ENCODE measurements around the gene CLEC2L. TPM values are rescaled to one million over a fixed set of nuclear protein-coding genes. Genes with fewer than 3 reads are reported as not detected.
A peak's percentile ranks its signal among the peaks of the same experiment; 100 is the strongest.

The CLEC2L gene
- not detected in 2 replicates for total RNA-seq (2021)
- percentile 8 among the genes with signal in this experiment for Bru-seq, nascent RNA
- percentile 8 among the genes with signal in this experiment for BruChase-seq, experiment 1, labeled RNA remaining after a 2-hour chase
- BruChase-seq, experiment 2, labeled RNA remaining after a 6-hour chase = percentile 10 among the genes with signal in this experiment
- long read RNA-seq = 0 reads

DNA sequence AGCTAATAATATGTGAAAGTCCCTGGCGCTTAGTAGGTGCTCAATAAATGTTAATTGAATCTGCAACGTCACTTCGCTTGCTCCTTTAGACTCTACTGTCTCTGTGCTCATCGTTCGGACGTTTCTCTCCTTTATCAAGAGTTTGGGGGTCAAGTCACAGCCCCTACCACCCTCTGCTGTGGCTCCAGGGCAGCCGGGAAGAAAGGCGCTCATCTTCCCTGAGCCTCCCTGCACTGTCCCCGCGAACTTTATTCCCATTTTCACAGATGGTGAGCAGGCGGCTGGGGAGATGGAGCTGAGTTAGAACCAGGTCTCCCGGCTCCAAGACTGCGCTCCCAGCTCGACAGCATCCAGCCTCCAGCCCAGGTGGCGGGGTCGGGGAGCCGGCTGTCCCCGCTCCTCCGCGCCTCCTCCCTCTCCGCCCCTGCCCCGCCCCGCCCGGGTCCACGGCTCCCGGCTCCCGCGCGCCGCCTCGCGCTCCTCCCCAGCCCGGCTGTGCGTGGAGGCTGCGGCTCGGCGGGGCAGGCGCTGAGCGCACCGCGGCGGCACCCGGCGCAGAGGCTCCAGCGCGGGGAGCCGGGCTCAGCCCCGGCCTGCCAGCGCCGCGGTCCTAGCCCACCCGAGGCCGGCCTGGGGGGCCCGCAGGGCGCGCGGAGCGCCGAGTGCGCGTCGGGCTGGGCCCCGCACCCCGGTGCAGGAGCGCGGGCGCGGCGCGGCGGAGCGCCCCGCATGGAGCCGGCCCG is at the start of gene CLEC2L:
CLEC2L (plus strand) TSS at position 487 of the 743 bp plus-strand sequence; CDS start at position 730, 243 bp downstream.
- Histone ChIP-seq H3K4me1 (ENCODE audit: insufficient read depth, low read length, poor library complexity, severe bottlenecking) (no peaks in the 10 kb centered on the region), H3K4me3 (ENCODE audit: low read depth, low read length, poor library complexity, severe bottlenecking) (no peak within 1 kb of the TSS), H3K27ac (ENCODE audit: low read depth, low read length, poor library complexity, severe bottlenecking) (no peak within 1 kb of the TSS), H3K36me3 (ENCODE audit: insufficient read depth, low read length, poor library complexity, severe bottlenecking) (no peaks in the 10 kb centered on the region), H3K9me3 (ENCODE audit: low read depth, low read length, poor library complexity, severe bottlenecking) (no peaks in the 10 kb centered on the region), H3K27me3 (replicated peaks; ENCODE audit: insufficient read depth, low read depth, low read length, poor library complexity) (peaks cover 40% of the 10 kb centered on the region)
- CTCF ChIA-PET = no interaction called here
- no TSS peak for BruUV-seq (replicated peaks)
- TF ChIP-seq EZH2 (IDR thresholded peaks at IDR 0.05; ENCODE audit: borderline replicate concordance, low read depth, low read length, poor library complexity, severe bottlenecking) = peak; percentile 76
- no peak for TF ChIP-seq CTCF (conservative IDR thresholded peaks at IDR 0.05; ENCODE audit: low read depth, low read length)
- POLR2A ChIA-PET (ENCODE audit: low non-redundant PET) = no interaction called here
- DNase-seq (ENCODE audit: low spot score) = peak; percentile 18
- intact Hi-C loops (cut with micrococcal nuclease; ENCODE audit: unreplicated experiment) = no loop called here

- peaks cover 4% of the 10 kb centered on the region for H3K27me3 ChIP-seq (replicated peaks; ENCODE audit: insufficient read depth, low read depth, low read length, poor library complexity)
- no peak for TF ChIP-seq EZH2 (IDR thresholded peaks at IDR 0.05; ENCODE audit: borderline replicate concordance, low read depth, low read length, poor library complexity, severe bottlenecking)
- no peak for TF ChIP-seq CTCF (conservative IDR thresholded peaks at IDR 0.05; ENCODE audit: low read depth, low read length)
- no peaks in the 10 kb centered on the region for H3K4me1 ChIP-seq (ENCODE audit: insufficient read depth, low read length, poor library complexity, severe bottlenecking)
- DNase-seq (ENCODE audit: low spot score) = no peak
- H3K9me3 ChIP-seq (ENCODE audit: low read depth, low read length, poor library complexity, severe bottlenecking) = no peaks in the 10 kb centered on the region
- H3K36me3 ChIP-seq (ENCODE audit: insufficient read depth, low read length, poor library complexity, severe bottlenecking) = no peaks in the 10 kb centered on the region
- ChIA-PET CTCF (no interaction called here), POLR2A (ENCODE audit: low non-redundant PET) (no interaction called here)
- no TSS peak for BruUV-seq (replicated peaks)
- H3K4me3 ChIP-seq (ENCODE audit: low read depth, low read length, poor library complexity, severe bottlenecking) = no peak overlapping the region
- no peak overlapping the region for H3K27ac ChIP-seq (ENCODE audit: low read depth, low read length, poor library complexity, severe bottlenecking)
- intact Hi-C loops (cut with micrococcal nuclease; ENCODE audit: unreplicated experiment) = no loop called here
Observed at GRCh38 chr7:139476139-139476538, 47.3 kb upstream of the CLEC2L start.

- Histone ChIP-seq H3K27ac (ENCODE audit: low read depth, low read length, poor library complexity, severe bottlenecking) (no peak overlapping the region), H3K4me3 (ENCODE audit: low read depth, low read length, poor library complexity, severe bottlenecking) (no peak overlapping the region), H3K36me3 (ENCODE audit: insufficient read depth, low read length, poor library complexity, severe bottlenecking) (no peaks in the 10 kb centered on the region), H3K4me1 (ENCODE audit: insufficient read depth, low read length, poor library complexity, severe bottlenecking) (no peaks in the 10 kb centered on the region), H3K27me3 (replicated peaks; ENCODE audit: insufficient read depth, low read depth, low read length, poor library complexity) (peaks cover 11% of the 10 kb centered on the region), H3K9me3 (ENCODE audit: low read depth, low read length, poor library complexity, severe bottlenecking) (no peaks in the 10 kb centered on the region)
- ChIA-PET POLR2A (ENCODE audit: low non-redundant PET) (no interaction called here), CTCF (no interaction called here)
- intact Hi-C loops (cut with micrococcal nuclease; ENCODE audit: unreplicated experiment) = no loop called here
- no TSS peak for BruUV-seq (replicated peaks)
- TF ChIP-seq EZH2 (IDR thresholded peaks at IDR 0.05; ENCODE audit: borderline replicate concordance, low read depth, low read length, poor library complexity, severe bottlenecking) = no peak
- TF ChIP-seq CTCF (conservative IDR thresholded peaks at IDR 0.05; ENCODE audit: low read depth, low read length) = no peak
- DNase-seq (ENCODE audit: low spot score) = no peak
Observed at GRCh38 chr7:139476891-139477290, 46.6 kb upstream of the CLEC2L start.

All from A673 (cell line).